Measurements from ENCODE around the gene PTPA. TPM values are rescaled to one million over a fixed set of nuclear protein-coding genes. Genes with fewer than 3 reads are reported as not detected.

Gene PTPA
- total RNA-seq, 3 donors from 2014 or later (not counting 1 experiment from before 2014, with no cell fraction given): 63.2 to 69.4 (median 64.9) TPM

DNA sequence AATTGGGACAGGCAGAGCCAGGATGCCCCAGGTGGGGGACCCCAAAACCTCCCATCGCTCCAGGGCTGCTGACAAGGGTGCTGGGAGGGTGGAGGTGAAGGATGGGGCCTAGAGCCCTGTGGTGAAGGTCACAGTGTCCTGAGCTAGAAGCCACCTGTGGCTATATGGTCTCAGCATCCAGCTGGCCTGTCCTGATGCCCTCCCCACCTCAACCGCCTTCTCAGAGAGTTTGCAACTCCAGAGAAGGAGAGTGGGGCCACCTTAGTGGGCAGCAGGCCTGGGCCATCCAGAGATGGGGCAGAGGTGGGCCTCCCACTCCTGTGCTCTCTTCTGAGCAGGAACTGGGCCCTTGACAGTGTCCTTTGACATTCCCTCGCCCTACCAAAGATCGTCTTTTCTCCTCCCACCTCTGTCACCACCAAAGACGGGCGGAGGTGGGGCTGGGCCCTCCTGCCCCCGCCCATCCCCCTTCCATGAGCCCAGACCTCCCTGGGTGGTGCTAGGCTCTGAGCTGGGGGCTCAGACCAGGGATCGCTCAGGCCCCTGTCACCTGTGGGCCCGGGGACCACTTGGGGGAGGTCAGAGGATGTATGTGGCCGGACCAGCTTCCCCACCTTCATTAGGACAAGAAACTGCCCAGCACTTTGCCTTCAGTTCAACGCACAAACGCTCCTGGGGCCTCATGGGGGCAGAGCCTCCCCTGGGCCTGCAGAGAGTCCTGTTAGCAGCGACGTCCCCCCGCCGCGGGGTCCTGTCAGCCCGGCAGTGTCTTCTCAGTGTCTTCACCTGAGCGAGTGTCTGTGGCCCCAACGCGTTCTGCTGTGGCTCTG lies 40.3 kb upstream of the PTPA start:
- ATAC-seq (no peak), DNase-seq (no peak)
- H3K36me3 ChIP-seq (ENCODE audit: control insufficient read depth, insufficient read depth, low read length): peaks cover 4% of the 10 kb centered on the region
- H3K4me3 ChIP-seq (ENCODE audit: low read length): no peak overlapping the region
- no peak overlapping the region for H3K27ac ChIP-seq (ENCODE audit: low read length)
- H3K9me3 ChIP-seq (ENCODE audit: control insufficient read depth, insufficient read depth, low read length): no peaks in the 10 kb centered on the region
- Mint-ChIP-seq H3K27me3 (ENCODE audit: low read depth in 2 of 2) (no peaks in the 10 kb centered on the region), H3K4me1 (peaks cover 17 to 25% of the 10 kb centered on the region in 2 donors), H3K9me3 (no peaks in the 10 kb centered on the region), H3K36me3 (no peaks in the 10 kb centered on the region), H3K27ac (peak overlapping the region in 1 of 2 donors; percentile 94), H3K4me3 (no peak overlapping the region)
- H3K27me3 ChIP-seq (ENCODE audit: control insufficient read depth, insufficient read depth, low read length): no peaks in the 10 kb centered on the region
- TF ChIP-seq, protein P1, sequence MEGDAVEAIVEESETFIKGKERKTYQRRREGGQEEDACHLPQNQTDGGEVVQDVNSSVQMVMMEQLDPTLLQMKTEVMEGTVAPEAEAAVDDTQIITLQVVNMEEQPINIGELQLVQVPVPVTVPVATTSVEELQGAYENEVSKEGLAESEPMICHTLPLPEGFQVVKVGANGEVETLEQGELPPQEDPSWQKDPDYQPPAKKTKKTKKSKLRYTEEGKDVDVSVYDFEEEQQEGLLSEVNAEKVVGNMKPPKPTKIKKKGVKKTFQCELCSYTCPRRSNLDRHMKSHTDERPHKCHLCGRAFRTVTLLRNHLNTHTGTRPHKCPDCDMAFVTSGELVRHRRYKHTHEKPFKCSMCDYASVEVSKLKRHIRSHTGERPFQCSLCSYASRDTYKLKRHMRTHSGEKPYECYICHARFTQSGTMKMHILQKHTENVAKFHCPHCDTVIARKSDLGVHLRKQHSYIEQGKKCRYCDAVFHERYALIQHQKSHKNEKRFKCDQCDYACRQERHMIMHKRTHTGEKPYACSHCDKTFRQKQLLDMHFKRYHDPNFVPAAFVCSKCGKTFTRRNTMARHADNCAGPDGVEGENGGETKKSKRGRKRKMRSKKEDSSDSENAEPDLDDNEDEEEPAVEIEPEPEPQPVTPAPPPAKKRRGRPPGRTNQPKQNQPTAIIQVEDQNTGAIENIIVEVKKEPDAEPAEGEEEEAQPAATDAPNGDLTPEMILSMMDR (IDR thresholded peaks at IDR 0.05): no peak
- 81% methylated on average over 21 of the region's 21 CpGs for WGBS (ENCODE audit: insufficient coverage)
- intact Hi-C loops (cut with micrococcal nuclease): no loop called here
- peaks cover 45% of the 10 kb centered on the region for H3K4me1 ChIP-seq (ENCODE audit: control insufficient read depth, insufficient read depth, low read length)

DNA sequence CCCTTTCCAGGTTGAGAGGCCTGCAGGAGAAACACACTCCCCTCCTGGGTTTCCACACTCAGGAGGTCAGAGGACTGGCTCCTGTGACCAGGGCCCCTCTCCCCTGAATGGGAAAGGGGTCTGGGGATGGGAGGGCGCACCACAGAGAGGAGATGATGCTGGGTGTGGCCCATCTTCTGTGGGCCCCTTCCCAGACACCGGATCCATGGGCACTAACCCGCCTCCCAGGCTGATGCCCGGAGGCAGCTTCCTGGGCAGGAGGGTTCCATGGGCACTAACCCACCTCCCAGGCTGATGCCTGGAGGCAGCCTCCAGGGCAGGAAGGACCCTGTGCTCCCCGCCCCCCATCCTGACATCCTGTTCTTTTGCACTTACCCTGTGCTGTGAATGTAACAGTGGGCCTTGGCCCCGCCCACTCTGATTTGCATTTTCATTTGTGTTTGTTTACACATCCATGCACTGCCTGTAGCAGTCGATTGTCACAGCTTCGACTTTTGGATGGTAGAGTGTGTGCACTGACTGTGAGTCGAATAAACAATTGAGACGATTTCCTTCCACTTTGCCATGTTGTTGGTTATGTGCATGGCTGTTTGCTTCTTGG lies 39.6 kb upstream of the PTPA start:
- Histone ChIP-seq H3K9me3 (ENCODE audit: control insufficient read depth, insufficient read depth, low read length) (no peaks in the 10 kb centered on the region), H3K27me3 (ENCODE audit: control insufficient read depth, insufficient read depth, low read length) (no peaks in the 10 kb centered on the region), H3K4me3 (ENCODE audit: low read length) (no peak overlapping the region), H3K4me1 (ENCODE audit: control insufficient read depth, insufficient read depth, low read length) (peaks cover 45% of the 10 kb centered on the region), H3K27ac (ENCODE audit: low read length) (no peak overlapping the region), H3K36me3 (ENCODE audit: control insufficient read depth, insufficient read depth, low read length) (peaks cover 2% of the 10 kb centered on the region)
- Mint-ChIP-seq H3K4me3 (no peak overlapping the region), H3K4me1 (peaks cover 17 to 25% of the 10 kb centered on the region in 2 donors), H3K9me3 (no peaks in the 10 kb centered on the region), H3K27me3 (ENCODE audit: low read depth in 2 of 2) (no peaks in the 10 kb centered on the region), H3K36me3 (no peaks in the 10 kb centered on the region), H3K27ac (no peak overlapping the region)
- TF ChIP-seq, protein P1 (IDR thresholded peaks at IDR 0.05): no peak
- ATAC-seq: no peak
- DNase-seq: peak in 1 of 2 donors; percentile 45
- intact Hi-C loops (cut with micrococcal nuclease): no loop called here
- 71% methylated on average over 10 of the region's 10 CpGs for WGBS (ENCODE audit: insufficient coverage)

DNA sequence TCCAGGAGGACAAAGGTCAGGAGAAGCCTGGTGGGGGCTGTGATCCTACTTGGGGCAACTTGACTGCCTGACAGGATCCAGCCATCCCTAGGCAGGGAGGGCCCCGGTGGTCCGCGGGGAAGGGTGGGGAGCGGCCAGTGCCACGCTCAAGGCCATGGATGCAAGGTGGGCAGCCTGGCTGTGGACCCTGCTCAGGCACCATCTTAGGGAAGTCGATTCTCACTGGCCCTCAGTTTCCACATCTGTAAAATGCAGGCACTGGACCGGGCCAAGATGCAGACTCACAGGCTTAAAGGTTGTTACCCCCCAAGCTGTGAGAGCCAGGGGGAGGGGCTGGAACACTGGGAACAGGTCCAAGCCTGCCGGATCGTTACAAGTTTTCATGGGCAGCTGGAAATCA lies 39.0 kb upstream of the PTPA start:
- Mint-ChIP-seq H3K4me1 (peaks cover 17 to 25% of the 10 kb centered on the region in 2 donors), H3K9me3 (no peaks in the 10 kb centered on the region), H3K27me3 (ENCODE audit: low read depth in 2 of 2) (no peaks in the 10 kb centered on the region), H3K36me3 (no peaks in the 10 kb centered on the region), H3K27ac (no peak overlapping the region), H3K4me3 (no peak overlapping the region)
- Histone ChIP-seq H3K27ac (ENCODE audit: low read length) (no peak overlapping the region), H3K4me3 (ENCODE audit: low read length) (no peak overlapping the region), H3K36me3 (ENCODE audit: control insufficient read depth, insufficient read depth, low read length) (peaks cover 2% of the 10 kb centered on the region), H3K27me3 (ENCODE audit: control insufficient read depth, insufficient read depth, low read length) (no peaks in the 10 kb centered on the region), H3K4me1 (ENCODE audit: control insufficient read depth, insufficient read depth, low read length) (peaks cover 45% of the 10 kb centered on the region), H3K9me3 (ENCODE audit: control insufficient read depth, insufficient read depth, low read length) (no peaks in the 10 kb centered on the region)
- DNase-seq (no peak), ATAC-seq (no peak)
- WGBS (ENCODE audit: insufficient coverage): 85% methylated on average over 9 of the region's 9 CpGs
- TF ChIP-seq, protein P1 (IDR thresholded peaks at IDR 0.05): no peak
- intact Hi-C loops (cut with micrococcal nuclease): no loop called here

All from natural killer cell (primary cell).